Ishikawa (cell line): ENCODE data around the gene ANAPC5.

Experiments used
- CEBPB ChIP-seq: IDR thresholded peaks from 2 replicates; pipeline ENCODE4 v1.6.1; 2012
- CREB1 ChIP-seq: IDR thresholded peaks from 2 replicates; pipeline ENCODE4 v1.6.1; 2012; ENCODE audit warnings: low read depth
- EGR1 ChIP-seq: IDR thresholded peaks from 2 replicates; pipeline ENCODE4 v1.6.1; 2012
- EP300 ChIP-seq: IDR thresholded peaks from 2 replicates; pipeline ENCODE4 v1.6.1; 2012; ENCODE audit warnings: borderline replicate concordance
- FOXM1 ChIP-seq: IDR thresholded peaks from 2 replicates; pipeline ENCODE4 v1.6.1; 2012; ENCODE audit warnings: low read depth, borderline replicate concordance
- NFIC ChIP-seq: IDR thresholded peaks from 2 replicates; pipeline ENCODE4 v1.6.1; 2012
- RAD21 ChIP-seq: IDR thresholded peaks from 2 replicates; pipeline ENCODE4 v1.6.1; 2012; ENCODE audit warnings: low read depth
- TAF1 ChIP-seq: IDR thresholded peaks from 2 replicates; pipeline ENCODE4 v1.6.1; 2012; ENCODE audit warnings: low read depth, mild to moderate bottlenecking
- TCF12 ChIP-seq: IDR thresholded peaks from 2 replicates; pipeline ENCODE4 v1.6.1; 2012; ENCODE audit warnings: low read depth
- TEAD4 ChIP-seq: IDR thresholded peaks from 2 replicates; pipeline ENCODE4 v1.6.1; 2012
- YY1 ChIP-seq: IDR thresholded peaks from 2 replicates; pipeline ENCODE4 v1.6.1; 2012; ENCODE audit warnings: low read depth
- ZBTB7A ChIP-seq: IDR thresholded peaks from 2 replicates; pipeline ENCODE4 v1.6.1; 2012; ENCODE audit warnings: low read depth
- TF ChIP-seq, protein P1 (sequence below): IDR thresholded peaks from 2 replicates; pipeline ENCODE4 v1.6.1; 2012
- TF ChIP-seq, protein P2 (sequence below): IDR thresholded peaks from 2 replicates; pipeline ENCODE4 v1.6.1; 2012; ENCODE audit warnings: low read depth, mild to moderate bottlenecking
- TF ChIP-seq, protein P3 (sequence below): IDR thresholded peaks from 2 replicates; pipeline ENCODE4 v1.6.1; 2012

Gene ANAPC5

DNA sequence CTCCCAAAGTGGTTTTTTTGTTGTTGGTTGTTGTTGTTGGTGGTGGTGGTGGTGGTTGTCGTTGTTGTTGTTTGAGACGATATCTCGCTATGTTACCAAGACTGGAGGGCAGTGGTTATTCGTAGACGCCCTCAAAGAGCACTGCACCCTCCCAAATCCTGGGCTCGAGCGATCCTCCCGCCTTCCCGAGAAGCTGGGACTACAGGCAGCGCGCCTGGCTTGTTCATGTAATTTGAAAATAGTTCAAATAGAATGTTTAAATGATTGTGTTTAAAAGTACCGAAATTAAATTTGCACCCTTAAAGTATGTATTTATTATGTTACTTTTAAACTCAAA, 439 bp upstream of the ANAPC5 start:
- no peak for TF ChIP-seq NFIC
- TF ChIP-seq FOXM1 = no peak
- TF ChIP-seq CREB1 = no peak
- TF ChIP-seq TCF12 = no peak
- TF ChIP-seq EP300 = no peak
- no peak for TF ChIP-seq ZBTB7A
- TF ChIP-seq, protein P1, sequence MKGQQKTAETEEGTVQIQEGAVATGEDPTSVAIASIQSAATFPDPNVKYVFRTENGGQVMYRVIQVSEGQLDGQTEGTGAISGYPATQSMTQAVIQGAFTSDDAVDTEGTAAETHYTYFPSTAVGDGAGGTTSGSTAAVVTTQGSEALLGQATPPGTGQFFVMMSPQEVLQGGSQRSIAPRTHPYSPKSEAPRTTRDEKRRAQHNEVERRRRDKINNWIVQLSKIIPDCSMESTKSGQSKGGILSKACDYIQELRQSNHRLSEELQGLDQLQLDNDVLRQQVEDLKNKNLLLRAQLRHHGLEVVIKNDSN = no peak
- no peak for TF ChIP-seq TAF1
- TF ChIP-seq CEBPB = no peak
- no peak for TF ChIP-seq RAD21
- TF ChIP-seq EGR1 = no peak
- TF ChIP-seq YY1 = no peak
- no peak for TF ChIP-seq TEAD4
- TF ChIP-seq, protein P2, sequence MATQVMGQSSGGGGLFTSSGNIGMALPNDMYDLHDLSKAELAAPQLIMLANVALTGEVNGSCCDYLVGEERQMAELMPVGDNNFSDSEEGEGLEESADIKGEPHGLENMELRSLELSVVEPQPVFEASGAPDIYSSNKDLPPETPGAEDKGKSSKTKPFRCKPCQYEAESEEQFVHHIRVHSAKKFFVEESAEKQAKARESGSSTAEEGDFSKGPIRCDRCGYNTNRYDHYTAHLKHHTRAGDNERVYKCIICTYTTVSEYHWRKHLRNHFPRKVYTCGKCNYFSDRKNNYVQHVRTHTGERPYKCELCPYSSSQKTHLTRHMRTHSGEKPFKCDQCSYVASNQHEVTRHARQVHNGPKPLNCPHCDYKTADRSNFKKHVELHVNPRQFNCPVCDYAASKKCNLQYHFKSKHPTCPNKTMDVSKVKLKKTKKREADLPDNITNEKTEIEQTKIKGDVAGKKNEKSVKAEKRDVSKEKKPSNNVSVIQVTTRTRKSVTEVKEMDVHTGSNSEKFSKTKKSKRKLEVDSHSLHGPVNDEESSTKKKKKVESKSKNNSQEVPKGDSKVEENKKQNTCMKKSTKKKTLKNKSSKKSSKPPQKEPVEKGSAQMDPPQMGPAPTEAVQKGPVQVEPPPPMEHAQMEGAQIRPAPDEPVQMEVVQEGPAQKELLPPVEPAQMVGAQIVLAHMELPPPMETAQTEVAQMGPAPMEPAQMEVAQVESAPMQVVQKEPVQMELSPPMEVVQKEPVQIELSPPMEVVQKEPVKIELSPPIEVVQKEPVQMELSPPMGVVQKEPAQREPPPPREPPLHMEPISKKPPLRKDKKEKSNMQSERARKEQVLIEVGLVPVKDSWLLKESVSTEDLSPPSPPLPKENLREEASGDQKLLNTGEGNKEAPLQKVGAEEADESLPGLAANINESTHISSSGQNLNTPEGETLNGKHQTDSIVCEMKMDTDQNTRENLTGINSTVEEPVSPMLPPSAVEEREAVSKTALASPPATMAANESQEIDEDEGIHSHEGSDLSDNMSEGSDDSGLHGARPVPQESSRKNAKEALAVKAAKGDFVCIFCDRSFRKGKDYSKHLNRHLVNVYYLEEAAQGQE = no peak
- TF ChIP-seq, protein P3, sequence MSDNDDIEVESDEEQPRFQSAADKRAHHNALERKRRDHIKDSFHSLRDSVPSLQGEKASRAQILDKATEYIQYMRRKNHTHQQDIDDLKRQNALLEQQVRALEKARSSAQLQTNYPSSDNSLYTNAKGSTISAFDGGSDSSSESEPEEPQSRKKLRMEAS = no peak

DNA sequence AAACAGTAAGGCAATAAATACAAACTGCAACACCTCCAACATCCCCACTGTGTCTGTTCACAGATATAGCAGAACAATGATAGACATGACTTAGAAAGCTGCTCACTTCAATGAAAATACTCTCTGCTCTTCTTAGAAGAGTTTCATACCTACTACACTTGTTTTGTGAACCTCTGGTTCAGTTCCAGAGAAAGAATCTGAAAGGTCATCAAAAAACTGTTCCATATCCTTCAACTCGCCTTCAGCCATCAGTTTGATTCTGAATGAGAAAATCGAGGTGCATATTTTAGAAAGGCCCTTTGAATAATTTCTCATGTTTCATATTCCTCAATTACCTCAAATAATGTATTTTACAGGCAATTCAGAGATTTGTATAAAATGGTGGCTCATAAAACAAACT, 5.5 kb downstream of the ANAPC5 start:
- TF ChIP-seq, protein P2 = no peak
- TF ChIP-seq EP300 (no peak), YY1 (no peak)
- TF ChIP-seq, protein P3 = no peak

DNA sequence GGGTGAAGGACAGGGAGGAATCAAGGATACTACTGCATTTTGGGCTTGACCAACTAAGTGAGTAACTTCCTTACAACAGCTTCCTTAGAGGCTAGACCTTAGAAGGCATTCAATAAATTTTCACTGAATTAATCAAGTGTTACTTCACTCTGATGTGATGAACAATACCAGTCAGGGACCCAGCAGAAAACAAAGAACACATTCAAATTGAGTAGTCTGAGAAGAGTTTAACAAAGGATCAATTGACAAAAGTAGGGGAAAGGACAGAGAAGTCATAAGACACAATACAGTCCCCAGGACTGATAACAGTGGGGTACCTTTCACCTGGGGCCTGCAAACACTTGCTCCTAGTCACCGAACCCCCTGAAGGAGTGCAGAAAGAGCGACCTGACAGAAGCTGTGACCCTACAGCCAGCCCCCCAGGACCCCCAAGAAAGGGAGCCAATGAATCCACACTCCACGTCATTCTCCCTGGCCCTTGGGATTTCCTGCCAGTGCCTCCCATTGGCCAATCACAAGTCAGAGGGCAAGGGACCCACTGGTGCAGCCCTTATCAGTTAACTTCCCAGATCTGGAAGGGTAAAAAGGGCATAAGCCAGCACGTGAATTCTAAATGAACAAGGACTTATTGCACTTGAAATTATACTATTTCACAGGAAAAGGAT, 6.9 kb downstream of the ANAPC5 start:
- no peak for TF ChIP-seq EGR1
- TF ChIP-seq TCF12 = no peak
- TF ChIP-seq, protein P1 = no peak
- TF ChIP-seq CEBPB = no peak
- TF ChIP-seq, protein P2 = no peak
- TF ChIP-seq NFIC = no peak
- TF ChIP-seq TEAD4 = no peak
- TF ChIP-seq, protein P3 = no peak
- no peak for TF ChIP-seq ZBTB7A
- no peak for TF ChIP-seq RAD21
- no peak for TF ChIP-seq FOXM1
- TF ChIP-seq CREB1 = no peak
- TF ChIP-seq EP300 = no peak
- no peak for TF ChIP-seq TAF1
- TF ChIP-seq YY1 = no peak

DNA sequence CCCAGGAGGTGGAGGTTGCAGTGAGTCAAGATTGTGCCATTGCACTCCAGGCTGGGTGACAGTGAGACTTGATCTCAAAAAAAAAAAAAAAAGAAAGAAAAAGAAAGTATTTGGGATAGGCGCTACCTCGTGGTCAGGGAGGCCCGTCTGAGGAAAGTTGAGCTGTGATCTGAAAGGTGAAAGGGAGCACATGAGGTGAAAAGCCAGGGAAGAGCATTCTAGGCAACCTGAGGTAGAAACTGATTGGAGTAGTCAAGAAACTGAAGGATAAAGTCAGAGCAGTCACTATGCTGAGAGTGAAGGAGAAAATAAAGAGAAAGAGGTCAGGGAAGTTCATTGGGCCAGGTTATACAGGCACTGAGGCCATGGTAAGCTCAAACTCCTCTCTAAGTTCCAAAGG, 7.7 kb downstream of the ANAPC5 start:
- no peak for TF ChIP-seq NFIC

DNA sequence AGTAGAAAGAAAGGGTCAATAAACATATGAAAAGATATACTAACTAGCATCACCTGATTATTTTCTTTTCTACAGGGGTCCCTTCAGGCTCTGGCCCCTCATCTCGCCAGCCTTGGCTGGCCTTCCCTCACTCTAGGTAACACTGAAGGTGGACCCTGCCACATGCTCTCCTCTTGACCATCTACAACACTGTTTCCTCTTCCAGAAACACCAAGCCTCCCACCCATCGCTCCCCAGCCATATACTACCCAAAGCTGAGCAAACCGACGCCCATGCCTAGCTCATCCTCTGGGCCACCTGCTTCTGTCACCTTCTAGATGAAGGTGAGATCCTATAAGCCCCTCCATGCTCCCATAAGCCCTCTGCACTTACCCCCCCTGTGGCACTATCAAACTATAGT, 14.8 kb downstream of the ANAPC5 start:
- no peak for TF ChIP-seq TAF1
- TF ChIP-seq, protein P3 = no peak
